SK-N-SH treated with all-trans-retinoic acid at 6 μM for 48 hours (cell line): ENCODE results near the gene C9orf50.

Experiments
- POU6F1 ChIP-seq: fragments of 250-450 bp; sonication (Bioruptor Pico); IDR thresholded peaks from 2 replicates; pipeline ENCODE4 v1.8.0; 2021; ENCODE audit warnings: low read depth, mild to moderate bottlenecking, moderate library complexity, borderline replicate concordance
- TCF4 ChIP-seq: fragments of 250-450 bp; sonication (Bioruptor Pico); IDR thresholded peaks from 2 replicates; pipeline ENCODE4 v1.8.0; 2021; ENCODE audit warnings: mild to moderate bottlenecking, moderate library complexity, borderline replicate concordance
- ZFP30 ChIP-seq: fragments of 450-650 bp; formaldehyde crosslinking; IDR thresholded peaks from 2 replicates; pipeline ENCODE4 v1.5.0; 2022; ENCODE audit warnings: mild to moderate bottlenecking, moderate library complexity
- ZNF8 ChIP-seq: fragments of 450-650 bp; formaldehyde crosslinking; IDR thresholded peaks from 2 replicates; pipeline ENCODE4 v1.5.0; 2020; ENCODE audit warnings: mild to moderate bottlenecking, moderate library complexity

- TF ChIP-seq ZFP30 (CRISPR knock-in tag) (no peak), POU6F1 (CRISPR knock-in tag) (no peak), TCF4 (no peak), ZNF8 (no peak)
Observed at GRCh38 chr9:129574911-129575585, 45.9 kb downstream of the C9orf50 start.
